ENCODE results near the gene SEC16A.

GRCh38 chr9:136394312-136395019 lies 88.4 kb downstream of the SEC16A start:
- TF ChIP-seq CTCF (IDR thresholded peaks at IDR 0.05) (no peak), POLR2A (IDR thresholded peaks at IDR 0.05) (no peak)
